ENCODE measurements around the gene COG6.

The COG6 gene

DNA sequence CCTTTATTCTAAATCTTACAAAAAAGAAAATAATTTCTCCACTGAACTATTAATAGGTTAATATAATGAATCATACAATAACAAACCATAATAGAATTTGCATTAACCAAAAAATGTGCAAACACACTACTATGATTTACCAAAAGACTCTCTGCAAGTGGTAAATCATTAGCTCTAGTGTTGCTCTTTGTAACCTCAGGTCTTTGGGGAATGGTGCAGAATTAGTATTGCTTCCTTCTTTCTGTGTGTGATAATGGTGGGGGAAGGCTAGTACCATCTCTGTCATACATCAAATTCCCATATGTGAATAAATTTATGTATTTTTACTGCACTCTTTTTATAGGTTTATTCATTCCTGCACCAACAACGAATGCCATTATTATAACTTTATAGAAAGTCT is 105.1 kb downstream of the COG6 start:
- H3K79me1 ChIP-seq (ENCODE audit: low read length): no peaks in the 10 kb centered on the region
- H2BK120ac ChIP-seq (ENCODE audit: insufficient read depth, low read length, poor library complexity): no peak overlapping the region
- H3K4me3 ChIP-seq (ENCODE audit: low read depth, low read length): no peak overlapping the region
- no peaks in the 10 kb centered on the region for H3K79me2 ChIP-seq (ENCODE audit: control insufficient read depth, insufficient read depth, low read length, poor library complexity)
- no peak for DNase-seq
- no peak overlapping the region for H2AFZ ChIP-seq (ENCODE audit: insufficient read depth, low read length, poor library complexity)
- no peak overlapping the region for H2BK5ac ChIP-seq (ENCODE audit: low read depth, low read length, poor library complexity)
- H3K18ac ChIP-seq (ENCODE audit: low read length): no peak overlapping the region
- no peaks in the 10 kb centered on the region for H3K27me3 ChIP-seq (ENCODE audit: insufficient read depth, low read length)
- no peak overlapping the region for H2BK12ac ChIP-seq (ENCODE audit: low read length)
- WGBS (ENCODE audit: extremely low coverage, insufficient coverage, insufficient read length): no CpG with 5 or more reads among the region's 1 CpG
- no peaks in the 10 kb centered on the region for H3K9me3 ChIP-seq (ENCODE audit: insufficient read depth, low read depth, low read length)
- H2AK5ac ChIP-seq (ENCODE audit: low read length): no peak overlapping the region
- no peak overlapping the region for H3K4ac ChIP-seq (ENCODE audit: low read depth, low read length)
- no peak overlapping the region for H3K14ac ChIP-seq (ENCODE audit: low read length)
- no peak overlapping the region for H4K8ac ChIP-seq (ENCODE audit: low read depth, low read length)
- peaks cover 0 to 1% of the 10 kb centered on the region in 2 experiments for H3K36me3 ChIP-seq (ENCODE audit: control insufficient read depth in 1 of 2, insufficient read depth in 2 of 2, low read length in 2 of 2)
- H3K9ac ChIP-seq (ENCODE audit: low read length): no peak overlapping the region
- H4K12ac ChIP-seq (ENCODE audit: low read depth, low read length): no peak overlapping the region
- H3K27ac ChIP-seq (ENCODE audit: low read depth, low read length): no peak overlapping the region
- no peak overlapping the region for H3K23ac ChIP-seq (ENCODE audit: low read length)
- H3K4me2 ChIP-seq (ENCODE audit: low read length): no peak overlapping the region
- H4K91ac ChIP-seq (ENCODE audit: low read depth, low read length): no peak overlapping the region
- no peaks in the 10 kb centered on the region for H3K4me1 ChIP-seq (ENCODE audit: control insufficient read depth in 1 of 2, insufficient read depth in 2 of 2, low read length in 2 of 2)

- H3K9me3 ChIP-seq (ENCODE audit: insufficient read depth, low read depth, low read length): peaks cover 2% of the 10 kb centered on the region
- H3K9ac ChIP-seq (ENCODE audit: low read length): no peak overlapping the region
- no peak overlapping the region for H3K4me2 ChIP-seq (ENCODE audit: low read length)
- H3K27me3 ChIP-seq (ENCODE audit: insufficient read depth, low read length): no peaks in the 10 kb centered on the region
- no peak overlapping the region for H3K14ac ChIP-seq (ENCODE audit: low read length)
- H3K4me1 ChIP-seq (ENCODE audit: control insufficient read depth in 1 of 2, insufficient read depth in 2 of 2, low read length in 2 of 2): peaks cover 0 to 6% of the 10 kb centered on the region in 2 experiments
- peaks cover 0 to 2% of the 10 kb centered on the region in 2 experiments for H3K36me3 ChIP-seq (ENCODE audit: control insufficient read depth in 1 of 2, insufficient read depth in 2 of 2, low read length in 2 of 2)
- no peak overlapping the region for H2AFZ ChIP-seq (ENCODE audit: insufficient read depth, low read length, poor library complexity)
- no peak overlapping the region for H3K4ac ChIP-seq (ENCODE audit: low read depth, low read length)
- no peak overlapping the region for H3K4me3 ChIP-seq (ENCODE audit: low read depth, low read length)
- H4K12ac ChIP-seq (ENCODE audit: low read depth, low read length): no peak overlapping the region
- H2BK5ac ChIP-seq (ENCODE audit: low read depth, low read length, poor library complexity): no peak overlapping the region
- H3K18ac ChIP-seq (ENCODE audit: low read length): no peak overlapping the region
- no peaks in the 10 kb centered on the region for H3K79me2 ChIP-seq (ENCODE audit: control insufficient read depth, insufficient read depth, low read length, poor library complexity)
- no peak overlapping the region for H2AK5ac ChIP-seq (ENCODE audit: low read length)
- no peak overlapping the region for H2BK120ac ChIP-seq (ENCODE audit: insufficient read depth, low read length, poor library complexity)
- peaks cover 2% of the 10 kb centered on the region for H3K79me1 ChIP-seq (ENCODE audit: low read length)
- no peak overlapping the region for H3K27ac ChIP-seq (ENCODE audit: low read depth, low read length)
- no peak overlapping the region for H3K23ac ChIP-seq (ENCODE audit: low read length)
- no peak overlapping the region for H4K91ac ChIP-seq (ENCODE audit: low read depth, low read length)
- no CpG with 5 or more reads among the region's 2 CpGs for WGBS (ENCODE audit: extremely low coverage, insufficient coverage, insufficient read length)
- H4K8ac ChIP-seq (ENCODE audit: low read depth, low read length): no peak overlapping the region
- no peak for DNase-seq
- H2BK12ac ChIP-seq (ENCODE audit: low read length): peak overlapping the region; percentile 2
These were observed 110.5 kb downstream of the COG6 start for GRCh38 chr13:39765801-39766463.

GRCh38 chr13:39766464-39767158 is 111.1 kb downstream of the COG6 start:
- Histone ChIP-seq H2BK120ac (ENCODE audit: insufficient read depth, low read length, poor library complexity) (no peak overlapping the region), H2AK5ac (ENCODE audit: low read length) (no peak overlapping the region), H3K27ac (ENCODE audit: low read depth, low read length) (no peak overlapping the region), H3K4me3 (ENCODE audit: low read depth, low read length) (no peak overlapping the region), H3K9ac (ENCODE audit: low read length) (no peak overlapping the region), H3K9me3 (ENCODE audit: insufficient read depth, low read depth, low read length) (peaks cover 2% of the 10 kb centered on the region), H3K4me1 (ENCODE audit: control insufficient read depth in 1 of 2, insufficient read depth in 2 of 2, low read length in 2 of 2) (peaks cover 0 to 6% of the 10 kb centered on the region in 2 experiments), H3K4ac (ENCODE audit: low read depth, low read length) (no peak overlapping the region), H2AFZ (ENCODE audit: insufficient read depth, low read length, poor library complexity) (no peak overlapping the region), H4K12ac (ENCODE audit: low read depth, low read length) (no peak overlapping the region), H3K23ac (ENCODE audit: low read length) (no peak overlapping the region), H3K14ac (ENCODE audit: low read length) (no peak overlapping the region), H3K18ac (ENCODE audit: low read length) (no peak overlapping the region), H4K91ac (ENCODE audit: low read depth, low read length) (no peak overlapping the region), H3K79me2 (ENCODE audit: control insufficient read depth, insufficient read depth, low read length, poor library complexity) (no peaks in the 10 kb centered on the region), H2BK12ac (ENCODE audit: low read length) (peak overlapping the region; percentile 2), H3K79me1 (ENCODE audit: low read length) (peaks cover 2% of the 10 kb centered on the region), H3K36me3 (ENCODE audit: control insufficient read depth in 1 of 2, insufficient read depth in 2 of 2, low read length in 2 of 2) (peaks cover 0 to 2% of the 10 kb centered on the region in 2 experiments), H3K4me2 (ENCODE audit: low read length) (no peak overlapping the region), H2BK5ac (ENCODE audit: low read depth, low read length, poor library complexity) (no peak overlapping the region), H3K27me3 (ENCODE audit: insufficient read depth, low read length) (no peaks in the 10 kb centered on the region), H4K8ac (ENCODE audit: low read depth, low read length) (no peak overlapping the region)
- WGBS (ENCODE audit: extremely low coverage, insufficient coverage, insufficient read length): no CpG with 5 or more reads among the region's 2 CpGs
- DNase-seq: no peak

DNA sequence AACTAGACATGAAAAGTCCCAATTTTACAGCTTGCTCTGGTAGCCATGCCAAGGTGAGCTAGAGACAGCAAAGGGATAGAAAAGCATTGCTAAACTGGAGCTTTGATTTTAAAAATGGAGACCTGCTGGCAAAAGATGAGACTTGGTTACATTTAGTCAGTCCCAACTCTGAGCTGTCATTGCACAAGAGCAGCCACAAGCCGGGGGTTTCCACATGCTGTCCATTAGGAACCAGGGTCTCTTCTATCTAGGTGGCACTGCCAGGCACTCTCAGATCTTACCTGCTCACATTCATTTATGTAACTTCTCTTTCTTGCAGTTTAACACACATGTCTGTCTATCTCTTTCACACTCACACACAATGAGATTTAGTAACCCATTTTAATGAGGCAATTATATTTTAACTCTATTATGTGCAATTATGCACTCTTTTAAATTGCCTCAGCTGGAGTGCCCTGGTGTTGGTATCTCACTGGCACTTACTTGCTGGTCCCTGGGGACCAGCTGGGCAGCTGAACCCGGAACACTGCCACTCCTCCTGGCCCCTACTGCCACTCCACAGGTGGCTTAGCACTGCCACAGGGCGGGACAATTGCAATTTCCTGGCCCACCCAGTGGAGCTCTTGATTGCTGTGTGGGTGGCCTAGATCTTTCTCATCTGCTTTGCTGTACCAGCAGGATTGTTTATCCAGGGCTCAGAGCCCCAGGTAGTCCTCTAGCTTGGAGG is 112.5 kb downstream of the COG6 start:
- peaks cover 2% of the 10 kb centered on the region for H3K79me1 ChIP-seq (ENCODE audit: low read length)
- no peak overlapping the region for H3K4ac ChIP-seq (ENCODE audit: low read depth, low read length)
- no peak for DNase-seq
- no peaks in the 10 kb centered on the region for H3K79me2 ChIP-seq (ENCODE audit: control insufficient read depth, insufficient read depth, low read length, poor library complexity)
- H3K27ac ChIP-seq (ENCODE audit: low read depth, low read length): no peak overlapping the region
- H2AFZ ChIP-seq (ENCODE audit: insufficient read depth, low read length, poor library complexity): no peak overlapping the region
- H3K4me2 ChIP-seq (ENCODE audit: low read length): no peak overlapping the region
- peak overlapping the region; percentile 39 for H4K91ac ChIP-seq (ENCODE audit: low read depth, low read length)
- peaks cover 2% of the 10 kb centered on the region for H3K9me3 ChIP-seq (ENCODE audit: insufficient read depth, low read depth, low read length)
- H2AK5ac ChIP-seq (ENCODE audit: low read length): no peak overlapping the region
- no peak overlapping the region for H3K23ac ChIP-seq (ENCODE audit: low read length)
- H3K9ac ChIP-seq (ENCODE audit: low read length): no peak overlapping the region
- no peak overlapping the region for H3K18ac ChIP-seq (ENCODE audit: low read length)
- no peak overlapping the region for H4K12ac ChIP-seq (ENCODE audit: low read depth, low read length)
- WGBS (ENCODE audit: extremely low coverage, insufficient coverage, insufficient read length): no CpG with 5 or more reads among the region's 3 CpGs
- H3K4me1 ChIP-seq (ENCODE audit: control insufficient read depth in 1 of 2, insufficient read depth in 2 of 2, low read length in 2 of 2): peaks cover 0 to 6% of the 10 kb centered on the region in 2 experiments
- H3K27me3 ChIP-seq (ENCODE audit: insufficient read depth, low read length): no peaks in the 10 kb centered on the region
- peak overlapping the region; percentile 39 for H3K14ac ChIP-seq (ENCODE audit: low read length)
- no peak overlapping the region for H3K4me3 ChIP-seq (ENCODE audit: low read depth, low read length)
- H4K8ac ChIP-seq (ENCODE audit: low read depth, low read length): no peak overlapping the region
- peaks cover 0 to 2% of the 10 kb centered on the region in 2 experiments for H3K36me3 ChIP-seq (ENCODE audit: control insufficient read depth in 1 of 2, insufficient read depth in 2 of 2, low read length in 2 of 2)
- peak overlapping the region; percentile 24 for H2BK12ac ChIP-seq (ENCODE audit: low read length)
- no peak overlapping the region for H2BK120ac ChIP-seq (ENCODE audit: insufficient read depth, low read length, poor library complexity)
- no peak overlapping the region for H2BK5ac ChIP-seq (ENCODE audit: low read depth, low read length, poor library complexity)

Data from trophoblast cell (in vitro differentiated cells and primary cell).